ENCODE data around the gene COL4A4. TPM values are rescaled to one million over a fixed set of nuclear protein-coding genes. Genes with fewer than 3 reads are reported as not detected.

COL4A4 gene
- total and polyA plus RNA-seq, 2 of the 13 experiments (the other 11 are each of a cell fraction or from before 2014, with no cell fraction given), result not detected

GRCh38 chr2:227183657-227184367 lies 19.8 kb upstream of the COL4A4 start:
- ChIA-PET POLR2A (no interaction called here), CTCF (ENCODE audit: low intra/inter-chr PET ratio, low total read pairs) (no interaction called here)
- FAIRE-seq (no peak), DNase-seq (ENCODE audit: low spot score) (peak; percentile 14), ATAC-seq (peak; percentile 69)
- Histone ChIP-seq H3K36me3 (replicated peaks in 1 of 2; ENCODE audit: control insufficient read depth in 1 of 2, insufficient read depth in 2 of 2, low read length in 2 of 2) (no peaks in the 10 kb centered on the region), H3K4me3 (replicated peaks in 1 of 3; ENCODE audit: insufficient read depth in 1 of 3, low read depth in 2 of 3, low read length in 3 of 3) (no peak overlapping the region), H3K4me1 (ENCODE audit: insufficient read depth, low read length) (peaks cover 7% of the 10 kb centered on the region), H3K9me3 (ENCODE audit: low read length) (no peaks in the 10 kb centered on the region), H3K4me2 (ENCODE audit: low read depth, low read length) (no peak overlapping the region), H3K27me3 (ENCODE audit: control insufficient read depth in 1 of 2, insufficient read depth in 2 of 2, low read length in 2 of 2) (no peaks in the 10 kb centered on the region), H4K20me1 (ENCODE audit: insufficient read depth, low read length) (no peaks in the 10 kb centered on the region), H3K9ac (ENCODE audit: insufficient read depth, low read depth, low read length) (no peak overlapping the region), H3K79me2 (ENCODE audit: insufficient read depth, low read length) (no peaks in the 10 kb centered on the region), H2AFZ (ENCODE audit: low read length) (no peak overlapping the region), H3K27ac (ENCODE audit: extremely low read length, insufficient read depth, low read length) (no peak overlapping the region)
- 26% methylated on average over 2 of the region's 2 CpGs for WGBS (ENCODE audit: low lambda C conversion rate)
- no TSS peak for BruUV-seq (replicated peaks)
- in situ Hi-C loops (cut with HindIII; ENCODE audit: extremely low pct_ligation_motif_present, low pct_unique_long_range_greater_than_20kb) (no loop called here), intact Hi-C loops (cut with micrococcal nuclease; ENCODE audit: unreplicated experiment) (no loop called here)
- TF ChIP-seq ELK4 (CRISPR knock-in tag; IDR thresholded peaks at IDR 0.05; ENCODE audit: borderline replicate concordance), result no peak
- TF ChIP-seq ZNF572 (CRISPR knock-in tag; IDR thresholded peaks at IDR 0.05), result no peak
- no peak for TF ChIP-seq PITX1 (CRISPR knock-in tag; IDR thresholded peaks at IDR 0.05)
- TF ChIP-seq ZNF235 (CRISPR knock-in tag; IDR thresholded peaks at IDR 0.05; ENCODE audit: borderline replicate concordance), result no peak
- no peak for TF ChIP-seq HIC2 (CRISPR knock-in tag; IDR thresholded peaks at IDR 0.05; ENCODE audit: low read depth)
- TF ChIP-seq MAFK (conservative IDR thresholded peaks at IDR 0.05 in 1 of 2, IDR thresholded peaks at IDR 0.05 in 1 of 2; ENCODE audit: low read length in 2 of 2), result 0 out of 4 replicates have a peak, but pooled peaks of 1 of the 2 experiments have one; percentile 6
- no peak for TF ChIP-seq PAWR (CRISPR knock-in tag; IDR thresholded peaks at IDR 0.05; ENCODE audit: borderline replicate concordance)
- TF ChIP-seq MTF2 (CRISPR knock-in tag; IDR thresholded peaks at IDR 0.05; ENCODE audit: borderline replicate concordance), result no peak
- TF ChIP-seq ZNF839 (CRISPR knock-in tag; IDR thresholded peaks at IDR 0.05; ENCODE audit: borderline replicate concordance), result no peak

Measured in HepG2 (cell line).